ENCODE results near the gene BCL7A.

DNA sequence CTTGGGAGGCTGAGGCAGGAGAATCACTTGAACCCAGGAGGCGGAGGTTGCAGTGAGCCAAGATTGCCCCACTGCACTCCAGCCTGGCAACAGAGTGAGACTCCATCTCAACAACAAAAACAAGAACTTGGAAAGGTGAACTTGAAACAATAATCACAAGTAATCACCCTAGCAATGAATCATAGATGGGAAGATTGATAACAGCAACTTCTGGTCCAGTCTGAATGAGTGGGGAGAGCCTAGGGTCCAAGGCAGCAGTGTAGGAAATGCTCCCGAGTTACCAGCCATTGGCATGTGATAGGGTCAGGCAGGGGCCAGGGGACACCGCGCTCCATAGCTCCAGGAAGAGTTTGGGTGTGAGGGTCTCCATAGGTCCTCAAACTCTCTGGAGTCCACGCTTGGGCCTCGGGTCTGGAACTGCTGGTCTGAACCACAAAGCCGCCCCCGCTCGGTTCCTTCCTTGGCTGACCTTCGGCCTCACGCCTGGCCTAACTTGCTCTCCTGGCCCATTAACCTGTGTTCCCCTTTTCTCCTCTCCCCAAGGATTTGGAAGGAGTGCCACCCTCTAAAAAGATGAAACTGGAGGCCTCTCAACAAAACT lies 37.0 kb downstream of the BCL7A start:
- TF ChIP-seq, protein P1, sequence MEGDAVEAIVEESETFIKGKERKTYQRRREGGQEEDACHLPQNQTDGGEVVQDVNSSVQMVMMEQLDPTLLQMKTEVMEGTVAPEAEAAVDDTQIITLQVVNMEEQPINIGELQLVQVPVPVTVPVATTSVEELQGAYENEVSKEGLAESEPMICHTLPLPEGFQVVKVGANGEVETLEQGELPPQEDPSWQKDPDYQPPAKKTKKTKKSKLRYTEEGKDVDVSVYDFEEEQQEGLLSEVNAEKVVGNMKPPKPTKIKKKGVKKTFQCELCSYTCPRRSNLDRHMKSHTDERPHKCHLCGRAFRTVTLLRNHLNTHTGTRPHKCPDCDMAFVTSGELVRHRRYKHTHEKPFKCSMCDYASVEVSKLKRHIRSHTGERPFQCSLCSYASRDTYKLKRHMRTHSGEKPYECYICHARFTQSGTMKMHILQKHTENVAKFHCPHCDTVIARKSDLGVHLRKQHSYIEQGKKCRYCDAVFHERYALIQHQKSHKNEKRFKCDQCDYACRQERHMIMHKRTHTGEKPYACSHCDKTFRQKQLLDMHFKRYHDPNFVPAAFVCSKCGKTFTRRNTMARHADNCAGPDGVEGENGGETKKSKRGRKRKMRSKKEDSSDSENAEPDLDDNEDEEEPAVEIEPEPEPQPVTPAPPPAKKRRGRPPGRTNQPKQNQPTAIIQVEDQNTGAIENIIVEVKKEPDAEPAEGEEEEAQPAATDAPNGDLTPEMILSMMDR (IDR thresholded peaks at IDR 0.05; ENCODE audit: insufficient read depth, low read length, poor library complexity, severe bottlenecking) = no peak
- no peak for TF ChIP-seq EZH2phosphoT487 (conservative IDR thresholded peaks at IDR 0.05; ENCODE audit: low read length)

Data from SU-DHL-6 (cell line).